HG02884 (cell line): ENCODE results near the gene ARL15.

ENCODE experiments used
- ATAC-seq: cut with Tn5 transposase; IDR thresholded peaks from one replicate; pipeline ENCODE4 v1.9.1; 2021; ENCODE audit warnings: mild to moderate bottlenecking, moderate library complexity; ENCODE audit not compliant: unreplicated experiment

The ARL15 gene

GRCh38 chr5:54162184-54162583 is 148.2 kb downstream of the ARL15 start:
- no peak for ATAC-seq

GRCh38 chr5:54160329-54160728 is 150.0 kb downstream of the ARL15 start:
- ATAC-seq = no peak

- ATAC-seq = no peak
These were observed 150.5 kb downstream of the ARL15 start for GRCh38 chr5:54159893-54160195.

- no peak for ATAC-seq
These were observed 151.1 kb downstream of the ARL15 start for GRCh38 chr5:54159153-54159892.

GRCh38 chr5:54156577-54156976 is 153.8 kb downstream of the ARL15 start:
- no peak for ATAC-seq

GRCh38 chr5:54150841-54151240 is 159.5 kb downstream of the ARL15 start:
- no peak for ATAC-seq

- ATAC-seq = no peak
These were observed 161.5 kb downstream of the ARL15 start for GRCh38 chr5:54148858-54149257.

GRCh38 chr5:54148067-54148845 is 162.1 kb downstream of the ARL15 start:
- no peak for ATAC-seq

GRCh38 chr5:54146916-54147315 is 163.5 kb downstream of the ARL15 start:
- no peak for ATAC-seq

GRCh38 chr5:54146390-54146789 is 164.0 kb downstream of the ARL15 start:
- no peak for ATAC-seq

GRCh38 chr5:54140247-54140840 is 170.0 kb downstream of the ARL15 start:
- no peak for ATAC-seq

- ATAC-seq = no peak
These were observed 173.6 kb downstream of the ARL15 start for GRCh38 chr5:54136516-54137440.

- no peak for ATAC-seq
These were observed 175.3 kb downstream of the ARL15 start for GRCh38 chr5:54135042-54135441.

GRCh38 chr5:54133917-54134316 is 176.5 kb downstream of the ARL15 start:
- no peak for ATAC-seq

- no peak for ATAC-seq
These were observed 189.9 kb downstream of the ARL15 start for GRCh38 chr5:54120473-54120872.

GRCh38 chr5:54117957-54118356 is 192.4 kb downstream of the ARL15 start:
- ATAC-seq = no peak

GRCh38 chr5:54115735-54116403 is 194.5 kb downstream of the ARL15 start:
- no peak for ATAC-seq

GRCh38 chr5:54113060-54113459 is 197.3 kb downstream of the ARL15 start:
- no peak for ATAC-seq

- ATAC-seq = no peak
These were observed 200.6 kb downstream of the ARL15 start for GRCh38 chr5:54109626-54110330.

- no peak for ATAC-seq
These were observed 202.2 kb downstream of the ARL15 start for GRCh38 chr5:54108136-54108535.
